Activated CD8-positive, alpha-beta T cell treated with anti-CD3 and anti-CD28 coated beads, Interleukin-2, amount 10 ng/mL, durations not matched to agents 7 days and 5 days (primary cell): ENCODE data around the gene MAB21L1. TPM values are rescaled to one million over a fixed set of nuclear protein-coding genes. Genes with fewer than 3 reads are reported as not detected.
A peak's percentile ranks its signal among the peaks of the same experiment; 100 is the strongest.

Source experiments
- ATAC-seq: fragments of 150-1000 bp; cut with Tn5 transposase; one replicate; pipeline ENCODE4 v1.10.0; 2021; ENCODE audit warnings: moderate library complexity
- CTCF ChIA-PET: fragments of 350-600 bp; sonication (Branson Sonifier 250); formaldehyde crosslinking; loops from one replicate; lab custom pipeline; 2021; ENCODE audit warnings: antibody characterized with exemption; lab: Charles Lee
- POLR2A ChIA-PET: fragments of 350-600 bp; sonication (Branson Sonifier 250); formaldehyde crosslinking; loops from one replicate; lab custom pipeline; 2021; ENCODE audit warnings: antibody characterized with exemption; lab: Charles Lee
- DNase-seq: peaks from one replicate; pipeline ENCODE4 v3.0.0-alpha.2; 2020
- H3K27ac Mint-ChIP-seq: one replicate; pipeline ENCODE4 v1.8.0; 2021; ENCODE audit warnings: mild to moderate bottlenecking, mixed read lengths
- H3K27me3 Mint-ChIP-seq: one replicate; pipeline ENCODE4 v1.8.0; 2021; ENCODE audit warnings: low read depth, mixed read lengths
- H3K36me3 Mint-ChIP-seq: one replicate; pipeline ENCODE4 v1.8.0; 2021; ENCODE audit warnings: low read depth, mixed read lengths
- H3K4me1 Mint-ChIP-seq: one replicate; pipeline ENCODE4 v1.8.0; 2021; ENCODE audit warnings: low read depth, mixed read lengths
- H3K4me3 Mint-ChIP-seq: one replicate; pipeline ENCODE4 v1.8.0; 2021; ENCODE audit warnings: mild to moderate bottlenecking, mixed read lengths
- H3K9me3 Mint-ChIP-seq: one replicate; pipeline ENCODE4 v1.8.0; 2022; ENCODE audit warnings: mixed read lengths; ENCODE audit not compliant: insufficient read depth
- total RNA-seq, 2 experiments: library from RNA; stranded (reverse); gene quantifications; one replicate each; pipeline ENCODE4 v1.2.3, GENCODE V29; 2021

Gene MAB21L1
- total RNA-seq = not detected

DNA sequence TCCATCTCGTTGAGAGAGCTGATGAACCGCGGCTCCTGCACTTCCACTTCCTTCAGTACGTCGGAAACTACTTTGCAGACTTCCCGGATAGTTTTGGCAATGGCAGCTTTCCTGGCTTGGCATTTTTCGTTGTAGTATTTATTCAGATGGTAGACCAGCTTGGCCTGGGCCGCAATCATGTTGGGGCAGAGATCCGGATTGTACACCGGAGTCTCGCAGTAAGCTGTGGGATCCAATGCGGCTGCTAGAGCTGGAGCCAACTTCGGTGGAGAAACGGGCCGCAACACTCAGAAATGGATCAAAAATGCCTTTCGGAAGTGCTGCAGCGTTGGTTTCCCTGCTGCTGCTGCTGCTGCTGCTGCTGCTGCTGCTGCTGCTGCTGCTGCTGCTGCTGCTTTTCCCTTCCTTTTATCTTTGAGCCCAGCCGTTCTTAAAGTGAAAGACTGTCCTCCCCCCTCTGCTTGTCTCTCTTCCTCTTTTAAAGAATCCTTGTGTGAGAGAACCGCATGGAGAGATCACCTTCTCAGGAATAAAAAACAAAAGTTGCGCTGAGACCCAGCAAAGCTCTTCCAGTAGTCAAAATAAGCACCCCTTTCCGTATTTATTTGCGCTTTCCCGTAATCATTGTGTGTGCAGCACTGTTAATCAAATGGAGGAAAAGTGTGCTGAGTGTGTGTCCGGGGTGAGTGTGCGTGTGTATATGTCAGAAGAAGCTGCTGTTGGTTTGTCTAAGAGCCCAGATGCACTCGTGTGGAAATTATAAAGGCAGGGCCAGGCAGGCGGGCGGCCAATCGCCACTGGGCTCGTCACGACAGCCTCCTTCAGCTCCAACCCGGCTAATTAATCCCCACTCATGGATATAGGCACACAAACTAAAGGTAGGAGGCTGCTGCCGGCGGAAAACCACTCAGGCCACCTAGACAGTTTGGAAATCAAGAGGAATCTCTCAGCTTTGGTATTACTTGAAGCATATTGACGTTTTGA lies at the start of gene MAB21L1:
MAB21L1 (minus strand) TSS at position 730 of the 984 bp plus-strand sequence; CDS start at position 179, 551 bp downstream.
- POLR2A ChIA-PET = no interaction called here
- peak within 1 kb of the TSS; percentile 80 for H3K4me3 Mint-ChIP-seq
- H3K9me3 Mint-ChIP-seq = no peaks in the 10 kb centered on the region
- peak within 1 kb of the TSS; percentile 57 for H3K27ac Mint-ChIP-seq
- CTCF ChIA-PET = no interaction called here
- peaks cover 12% of the 10 kb centered on the region for H3K36me3 Mint-ChIP-seq
- H3K4me1 Mint-ChIP-seq = peaks cover 45% of the 10 kb centered on the region
- H3K27me3 Mint-ChIP-seq = peaks cover 65% of the 10 kb centered on the region
- ATAC-seq = peak; percentile 48
- DNase-seq = peak; percentile 33

DNA sequence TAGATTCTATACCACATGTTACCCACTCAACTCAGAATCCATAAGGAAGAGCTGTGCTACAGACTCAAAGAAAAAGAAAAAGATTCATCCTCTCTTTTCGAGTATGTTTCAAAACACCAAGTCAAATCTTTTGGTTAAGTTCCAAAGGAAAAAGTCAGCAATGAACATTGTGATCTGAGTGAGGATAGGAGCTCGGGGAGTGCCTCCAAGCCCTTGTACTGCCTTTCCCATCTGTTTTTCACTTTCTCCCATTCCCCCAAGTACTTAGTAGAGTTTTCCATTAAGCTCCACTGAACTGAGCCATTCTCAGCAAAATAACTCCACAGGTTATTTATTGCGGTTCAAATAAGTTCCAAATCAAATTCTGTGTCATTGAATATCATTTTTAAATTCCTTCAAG lies 47.7 kb upstream of the MAB21L1 start:
- no peak for ATAC-seq

DNA sequence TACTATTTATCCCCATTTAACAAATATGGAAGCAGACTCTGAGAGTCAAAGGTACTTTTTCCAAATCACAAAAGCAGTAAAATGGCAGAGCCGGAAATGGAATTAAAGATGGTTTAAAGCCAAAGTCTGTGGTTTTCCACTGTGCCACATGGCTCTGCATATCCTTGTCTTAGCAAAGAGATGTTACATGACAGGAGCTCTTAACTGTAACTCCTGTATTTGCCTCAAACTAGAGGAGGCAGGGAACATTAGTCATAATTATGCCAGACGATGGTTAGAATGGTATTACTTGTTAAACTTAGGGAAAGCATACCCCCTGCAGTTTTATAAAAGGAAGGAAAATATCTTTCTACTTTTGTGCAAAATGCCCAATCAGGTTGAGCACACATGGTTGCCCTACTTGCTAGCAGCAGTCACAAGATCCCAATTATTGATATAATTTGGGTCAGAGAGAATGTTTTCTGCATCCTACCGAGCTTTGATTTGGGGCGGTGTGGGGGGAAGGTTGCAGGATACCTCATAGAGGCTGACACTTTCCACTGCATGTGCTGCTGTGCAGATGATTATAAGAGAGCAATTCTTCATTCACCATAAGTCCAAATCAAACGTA lies 42.0 kb upstream of the MAB21L1 start:
- ChIA-PET CTCF (no interaction called here), POLR2A (no interaction called here)
- no peaks in the 10 kb centered on the region for H3K36me3 Mint-ChIP-seq
- no peak overlapping the region for H3K27ac Mint-ChIP-seq
- no peak for ATAC-seq
- no peaks in the 10 kb centered on the region for H3K4me1 Mint-ChIP-seq
- no peak for DNase-seq
- no peak overlapping the region for H3K4me3 Mint-ChIP-seq
- H3K27me3 Mint-ChIP-seq = no peaks in the 10 kb centered on the region
- no peaks in the 10 kb centered on the region for H3K9me3 Mint-ChIP-seq

More for the DNA sequence above, 47.7 kb upstream of the MAB21L1 start:
- H3K27ac Mint-ChIP-seq = no peak overlapping the region
- no peak for DNase-seq
- no peak overlapping the region for H3K4me3 Mint-ChIP-seq
- ChIA-PET POLR2A (no interaction called here), CTCF (no interaction called here)
- no peaks in the 10 kb centered on the region for H3K4me1 Mint-ChIP-seq
- no peaks in the 10 kb centered on the region for H3K9me3 Mint-ChIP-seq
- no peaks in the 10 kb centered on the region for H3K36me3 Mint-ChIP-seq
- no peaks in the 10 kb centered on the region for H3K27me3 Mint-ChIP-seq

- Mint-ChIP-seq H3K36me3 (no peaks in the 10 kb centered on the region), H3K9me3 (no peaks in the 10 kb centered on the region), H3K27ac (no peak overlapping the region), H3K4me3 (no peak overlapping the region), H3K4me1 (no peaks in the 10 kb centered on the region), H3K27me3 (no peaks in the 10 kb centered on the region)
- CTCF ChIA-PET = no interaction called here
- POLR2A ChIA-PET = no interaction called here
- DNase-seq (no peak), ATAC-seq (no peak)
Measured at GRCh38 chr13:35514801-35515502, 38.5 kb upstream of the MAB21L1 start.

DNA sequence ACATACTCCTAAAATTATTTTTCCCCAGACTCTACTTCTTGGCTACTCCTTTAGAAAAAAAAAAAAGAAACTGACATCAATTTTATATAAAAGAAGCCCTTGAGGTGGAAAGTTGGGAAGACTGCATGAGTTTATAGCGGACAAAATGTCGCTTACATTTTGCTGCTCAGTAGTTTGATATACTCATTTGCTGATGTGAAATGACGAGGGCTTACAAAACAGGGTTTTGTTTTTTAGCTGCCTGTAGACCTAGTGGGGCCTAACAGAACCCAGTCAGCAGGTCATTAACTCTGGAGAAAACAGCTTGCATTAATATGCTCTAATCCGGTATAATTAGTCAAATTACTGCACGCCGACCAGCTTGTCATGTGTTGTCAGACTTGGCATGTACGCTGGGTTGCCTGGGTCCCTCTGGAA lies 37.6 kb upstream of the MAB21L1 start:
- Mint-ChIP-seq H3K27ac (no peak overlapping the region), H3K4me3 (no peak overlapping the region), H3K27me3 (no peaks in the 10 kb centered on the region), H3K9me3 (no peaks in the 10 kb centered on the region), H3K4me1 (no peaks in the 10 kb centered on the region), H3K36me3 (no peaks in the 10 kb centered on the region)
- DNase-seq = no peak
- no peak for ATAC-seq
- CTCF ChIA-PET = no interaction called here
- POLR2A ChIA-PET = no interaction called here

GRCh38 chr13:35512271-35512920 lies 35.9 kb upstream of the MAB21L1 start:
- POLR2A ChIA-PET = no interaction called here
- DNase-seq (no peak), ATAC-seq (no peak)
- no peaks in the 10 kb centered on the region for H3K27me3 Mint-ChIP-seq
- H3K9me3 Mint-ChIP-seq = no peaks in the 10 kb centered on the region
- H3K4me3 Mint-ChIP-seq = no peak overlapping the region
- H3K27ac Mint-ChIP-seq = no peak overlapping the region
- H3K36me3 Mint-ChIP-seq = no peaks in the 10 kb centered on the region
- CTCF ChIA-PET = no interaction called here
- H3K4me1 Mint-ChIP-seq = no peaks in the 10 kb centered on the region

DNA sequence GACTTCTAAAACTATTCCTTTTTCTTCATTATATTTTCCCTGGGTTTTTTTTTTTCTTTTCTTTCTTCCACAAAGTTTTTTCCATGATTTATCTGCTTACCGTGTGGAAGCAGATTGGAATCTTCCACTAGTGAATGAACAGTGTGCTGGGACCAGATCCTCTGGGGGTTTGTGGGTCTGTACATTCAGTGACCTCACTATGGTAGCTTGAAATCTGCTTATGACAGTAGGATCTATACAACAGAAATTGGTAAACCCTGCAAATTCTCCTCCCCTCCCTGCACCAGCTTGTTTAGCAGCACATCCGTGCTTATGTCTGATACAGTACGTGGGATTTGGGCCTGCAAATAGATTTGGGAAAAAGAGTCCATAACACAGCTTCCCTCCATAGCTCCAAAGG lies 26.0 kb upstream of the MAB21L1 start:
- Mint-ChIP-seq H3K27me3 (no peaks in the 10 kb centered on the region), H3K36me3 (no peaks in the 10 kb centered on the region), H3K4me3 (no peak overlapping the region), H3K27ac (no peak overlapping the region), H3K9me3 (no peaks in the 10 kb centered on the region), H3K4me1 (no peaks in the 10 kb centered on the region)
- ChIA-PET POLR2A (interaction anchor here (0.5 kb wide), 1 partner anchor 147 kb away, joined by 4 read pairs; no protein-coding TSS in a partner anchor), CTCF (no interaction called here)
- DNase-seq (no peak), ATAC-seq (no peak)

GRCh38 chr13:35501661-35502235 lies 25.3 kb upstream of the MAB21L1 start:
- DNase-seq (no peak), ATAC-seq (no peak)
- no peak overlapping the region for H3K27ac Mint-ChIP-seq
- no peaks in the 10 kb centered on the region for H3K9me3 Mint-ChIP-seq
- POLR2A ChIA-PET = no interaction called here
- CTCF ChIA-PET = no interaction called here
- H3K27me3 Mint-ChIP-seq = no peaks in the 10 kb centered on the region
- no peaks in the 10 kb centered on the region for H3K36me3 Mint-ChIP-seq
- no peak overlapping the region for H3K4me3 Mint-ChIP-seq
- no peaks in the 10 kb centered on the region for H3K4me1 Mint-ChIP-seq

DNA sequence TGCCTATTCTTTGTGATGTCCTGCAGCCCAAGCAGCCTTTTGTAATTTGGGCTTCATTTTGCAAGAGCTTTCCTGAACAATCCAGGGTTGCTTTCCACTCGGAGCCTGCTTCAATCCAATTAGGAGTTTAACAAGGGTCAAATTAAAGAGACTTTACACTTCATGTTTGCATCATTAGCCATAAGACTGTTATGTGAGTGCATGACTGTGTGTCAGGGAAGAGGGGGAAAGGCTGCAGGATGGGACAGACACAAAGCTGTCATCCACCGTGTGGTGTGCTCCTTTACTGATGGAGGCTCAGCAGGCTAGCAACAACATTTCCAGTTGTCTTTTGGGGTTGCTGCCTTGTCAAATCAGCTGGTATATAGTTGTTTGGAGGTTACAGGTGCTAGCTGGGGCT lies 23.7 kb upstream of the MAB21L1 start:
- Mint-ChIP-seq H3K27ac (no peak overlapping the region), H3K4me1 (no peaks in the 10 kb centered on the region), H3K4me3 (no peak overlapping the region), H3K9me3 (no peaks in the 10 kb centered on the region), H3K27me3 (no peaks in the 10 kb centered on the region), H3K36me3 (no peaks in the 10 kb centered on the region)
- DNase-seq = no peak
- ChIA-PET CTCF (no interaction called here), POLR2A (no interaction called here)
- no peak for ATAC-seq

- H3K27ac Mint-ChIP-seq = no peak overlapping the region
- CTCF ChIA-PET = no interaction called here
Measured at GRCh38 chr13:35499676-35500075, 23.2 kb upstream of the MAB21L1 start.

DNA sequence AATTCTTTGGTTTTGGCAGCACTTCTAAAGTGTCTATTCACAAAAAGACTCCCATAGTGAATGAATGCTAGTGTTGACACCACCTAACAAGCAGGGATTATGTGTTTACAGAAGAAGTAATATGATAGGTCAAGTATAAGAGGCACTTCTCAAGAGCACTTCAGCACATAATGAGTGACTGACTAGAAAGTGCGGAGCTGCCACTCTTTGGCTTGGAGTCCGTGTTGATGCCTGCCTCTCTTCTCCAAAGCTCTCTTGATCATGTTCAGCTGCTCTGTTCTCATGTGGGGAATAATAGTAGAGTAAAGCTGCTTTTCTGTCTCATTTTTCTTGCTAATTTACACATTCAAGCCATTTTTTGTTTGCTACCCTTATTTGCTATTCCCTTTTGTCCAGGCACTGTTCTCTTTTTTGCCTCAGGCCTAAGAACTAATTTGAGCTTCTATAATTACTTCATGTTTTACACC lies 22.7 kb upstream of the MAB21L1 start:
- ChIA-PET CTCF (no interaction called here), POLR2A (interaction anchor here (0.6 kb wide), 1 partner anchor 24 kb away, joined by 3 read pairs; no protein-coding TSS in a partner anchor)
- Mint-ChIP-seq H3K27me3 (no peaks in the 10 kb centered on the region), H3K4me3 (no peak overlapping the region), H3K4me1 (no peaks in the 10 kb centered on the region), H3K36me3 (no peaks in the 10 kb centered on the region), H3K9me3 (no peaks in the 10 kb centered on the region), H3K27ac (no peak overlapping the region)
- no peak for DNase-seq
- no peak for ATAC-seq

More at GRCh38 chr13:35499676-35500075, 23.2 kb upstream of the MAB21L1 start:
- Mint-ChIP-seq H3K36me3 (no peaks in the 10 kb centered on the region), H3K9me3 (no peaks in the 10 kb centered on the region), H3K4me1 (no peaks in the 10 kb centered on the region), H3K27me3 (no peaks in the 10 kb centered on the region), H3K4me3 (no peak overlapping the region)
- DNase-seq (no peak), ATAC-seq (no peak)
- POLR2A ChIA-PET = interaction anchor here (0.6 kb wide), 1 partner anchor 24 kb away, joined by 3 read pairs; no protein-coding TSS in a partner anchor
